HG03196 (cell line): Measurements from ENCODE around the gene EPB41L3.
A peak's percentile ranks its signal among the peaks of the same experiment; 100 is the strongest.

Source experiments
- ATAC-seq: cut with Tn5 transposase; IDR thresholded peaks from one replicate; pipeline ENCODE4 v1.9.1; 2021; ENCODE audit not compliant: unreplicated experiment

EPB41L3 gene

DNA sequence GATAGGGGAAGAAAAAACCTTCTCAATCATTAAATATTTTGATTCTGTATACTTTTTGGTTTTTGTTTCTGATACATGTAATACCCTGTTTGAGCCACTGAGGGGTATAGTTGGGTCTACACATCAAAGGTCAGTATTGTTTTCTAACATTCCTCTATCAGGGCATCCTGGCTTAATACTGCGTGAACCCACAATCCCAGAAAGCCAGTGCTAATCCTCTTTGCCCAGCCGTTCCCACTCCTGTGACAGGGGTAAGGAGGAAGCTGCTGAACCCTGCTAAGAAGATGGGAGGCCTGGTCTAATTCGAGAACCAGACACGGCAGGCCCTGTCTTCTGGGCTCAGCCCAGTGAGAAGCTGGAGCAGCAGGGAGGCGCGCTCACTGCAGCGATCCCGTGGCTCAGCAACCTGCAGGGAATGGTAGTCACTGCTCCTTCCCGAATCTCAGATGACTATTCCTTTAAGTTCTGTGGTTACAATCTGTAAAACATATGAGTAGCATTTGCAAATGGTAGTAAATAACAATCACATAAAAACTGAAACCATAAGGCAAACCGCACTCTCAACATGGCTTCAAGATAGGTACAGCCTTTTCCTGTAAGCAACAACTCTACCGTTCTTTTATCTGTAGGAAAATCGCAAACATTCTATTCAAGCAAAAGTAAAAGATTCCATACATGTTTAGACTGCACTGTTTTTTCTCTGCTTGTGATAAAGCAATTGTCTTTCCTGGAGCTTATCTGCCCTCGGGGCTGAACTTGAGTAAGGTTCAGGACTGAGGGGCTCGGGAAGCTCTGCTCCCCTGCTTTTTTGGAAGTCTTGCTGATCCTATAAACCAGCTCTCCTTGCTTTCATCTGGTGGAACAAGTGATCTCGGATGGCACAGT lies 87.0 kb downstream of the EPB41L3 start:
- peak; percentile 75 for ATAC-seq

DNA sequence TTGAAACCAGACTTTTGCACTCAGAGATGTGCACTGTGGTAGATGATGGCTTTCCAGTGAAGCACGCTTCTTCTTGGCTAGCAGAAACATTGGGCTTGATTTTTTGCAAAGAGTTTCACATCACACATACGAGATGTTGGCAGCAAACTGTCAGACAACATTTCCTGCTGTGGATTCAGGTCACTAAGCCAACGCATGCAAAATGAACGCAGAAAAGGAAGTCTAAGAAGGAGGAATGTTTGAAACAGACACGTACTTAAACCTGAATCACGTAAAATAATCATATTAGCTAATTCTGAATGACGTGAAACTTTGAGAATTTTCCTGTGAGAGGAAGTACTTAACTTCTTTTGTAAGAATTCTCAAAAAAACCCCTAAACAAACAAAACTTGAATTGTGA lies 88.1 kb downstream of the EPB41L3 start:
- ATAC-seq, result no peak

DNA sequence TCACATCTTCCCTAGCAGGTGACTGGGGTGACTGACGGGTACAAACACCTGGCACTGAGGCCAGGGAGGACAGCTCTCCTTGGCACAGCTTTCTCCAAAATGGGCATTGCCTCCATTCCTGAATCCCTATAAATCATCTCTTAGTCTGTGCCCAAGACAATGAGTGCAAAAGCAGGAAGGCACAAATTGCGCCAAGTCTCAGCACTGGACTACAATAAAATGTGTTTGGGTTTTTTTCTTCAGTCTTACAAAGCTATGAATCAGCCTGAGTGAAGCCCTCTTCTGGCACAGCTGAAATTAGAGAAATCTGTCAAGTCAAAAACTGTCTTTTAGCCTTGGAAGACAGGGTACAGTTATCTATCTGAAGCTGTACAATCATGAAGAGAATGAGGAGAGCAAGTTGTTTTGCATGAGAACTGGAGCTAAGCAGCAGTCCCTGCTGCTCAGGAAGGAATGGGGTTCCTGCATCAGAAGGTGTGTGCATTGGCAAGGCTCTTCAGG lies 90.8 kb downstream of the EPB41L3 start:
- no peak for ATAC-seq

DNA sequence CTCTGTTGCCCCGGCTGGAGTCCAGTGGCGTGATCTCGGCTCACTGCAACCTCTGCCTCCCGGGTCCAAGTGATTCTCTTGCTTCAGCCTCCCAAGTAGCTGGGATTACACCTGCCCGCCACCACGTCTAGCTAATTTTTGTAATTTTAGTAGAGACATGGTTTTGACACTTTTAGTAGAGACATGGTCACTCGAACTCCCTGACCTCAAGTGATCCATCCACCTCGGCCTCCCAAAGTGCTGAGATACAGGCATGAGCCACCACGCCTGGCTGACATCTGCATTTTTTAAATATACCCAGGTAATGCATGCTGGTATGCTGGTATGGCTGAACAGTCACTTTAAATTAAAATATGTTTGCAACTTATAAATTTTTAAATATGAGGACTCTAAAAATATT lies 91.9 kb downstream of the EPB41L3 start:
- no peak for ATAC-seq

DNA sequence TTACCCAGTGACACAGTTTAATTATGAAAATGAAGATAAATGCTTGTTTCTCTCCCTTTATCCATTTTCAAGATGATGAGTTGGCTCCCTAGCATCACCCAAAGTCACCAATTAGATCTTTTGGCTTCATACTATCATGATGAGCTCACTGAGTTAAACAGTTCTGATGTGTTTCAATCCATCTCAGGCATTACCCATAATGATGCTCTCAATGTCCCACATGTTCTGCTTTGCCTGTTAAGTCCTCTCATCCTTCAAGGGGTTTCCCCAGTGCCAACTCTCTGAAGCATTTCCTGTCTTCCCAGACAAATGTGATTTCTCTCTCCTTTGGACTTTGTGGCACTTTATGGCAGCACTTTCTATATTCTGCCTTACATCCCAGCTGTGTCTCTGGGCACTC lies 92.6 kb downstream of the EPB41L3 start:
- ATAC-seq, result no peak

DNA sequence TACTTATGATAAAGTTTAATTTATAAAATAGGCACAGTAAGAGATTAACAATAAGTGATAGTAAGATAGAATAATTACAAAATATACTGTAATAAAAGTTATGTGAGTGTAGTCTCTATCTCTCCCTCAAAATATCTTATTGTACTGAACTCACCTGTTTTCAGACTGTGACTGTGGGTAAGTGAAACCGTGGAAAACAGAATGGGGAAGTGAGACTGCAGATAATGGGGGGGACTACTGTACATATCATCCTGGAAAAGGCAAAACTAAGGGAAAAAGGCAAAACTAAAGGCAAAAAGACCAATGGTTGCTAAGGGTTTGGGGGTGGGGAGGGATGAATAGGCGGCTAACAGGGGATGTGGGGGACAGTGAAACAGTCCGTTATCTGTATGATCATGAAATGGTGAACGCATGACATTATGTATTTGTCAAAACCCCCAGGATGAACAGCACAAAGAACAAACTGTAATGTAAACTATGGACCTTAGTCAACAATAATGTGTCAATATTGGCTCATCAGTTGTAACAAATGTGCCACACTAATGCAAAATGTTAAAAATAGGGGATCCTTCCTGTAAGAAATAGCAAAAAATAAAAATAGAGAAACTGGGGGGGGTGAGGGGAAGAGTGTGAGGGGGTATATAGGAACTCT lies 93.8 kb downstream of the EPB41L3 start:
- ATAC-seq, result no peak

DNA sequence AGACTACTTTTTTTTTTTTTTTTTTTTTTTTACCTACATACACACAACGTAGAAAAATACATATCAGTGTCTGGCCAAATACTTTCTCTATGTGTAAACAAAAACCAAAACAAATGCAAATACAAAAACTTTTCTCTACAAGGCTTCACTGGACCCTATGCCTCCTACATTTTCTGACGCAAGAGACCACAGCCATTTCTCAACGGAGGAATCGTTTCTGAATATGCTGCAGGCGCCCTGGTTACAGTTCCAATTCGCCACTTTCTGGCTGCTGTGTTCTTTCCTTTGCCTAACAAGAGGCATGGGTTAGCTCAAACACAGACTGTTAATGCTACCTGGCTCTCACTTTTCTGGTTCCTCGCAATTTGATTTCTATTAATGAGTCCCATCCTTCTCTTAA lies 96.4 kb downstream of the EPB41L3 start:
- no peak for ATAC-seq

DNA sequence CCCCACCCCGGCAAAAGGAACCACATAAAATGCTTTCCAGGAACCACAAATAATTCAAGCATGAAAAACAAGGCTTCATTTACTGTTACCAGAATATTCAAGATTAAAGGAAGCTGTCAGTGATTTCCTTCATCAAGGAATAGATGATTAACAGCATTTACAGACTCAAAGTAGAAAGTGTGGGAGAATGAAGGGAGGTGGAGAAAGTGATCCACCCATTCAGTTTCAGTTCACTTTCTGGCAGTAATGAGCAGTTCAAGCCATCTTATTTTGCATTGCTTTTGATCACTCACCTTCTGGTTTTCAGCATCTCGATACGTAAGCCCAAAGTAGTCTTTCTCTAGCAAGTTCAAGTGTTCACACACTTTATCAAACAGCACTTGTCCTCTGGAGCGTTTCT lies 99.0 kb downstream of the EPB41L3 start:
- no peak for ATAC-seq

DNA sequence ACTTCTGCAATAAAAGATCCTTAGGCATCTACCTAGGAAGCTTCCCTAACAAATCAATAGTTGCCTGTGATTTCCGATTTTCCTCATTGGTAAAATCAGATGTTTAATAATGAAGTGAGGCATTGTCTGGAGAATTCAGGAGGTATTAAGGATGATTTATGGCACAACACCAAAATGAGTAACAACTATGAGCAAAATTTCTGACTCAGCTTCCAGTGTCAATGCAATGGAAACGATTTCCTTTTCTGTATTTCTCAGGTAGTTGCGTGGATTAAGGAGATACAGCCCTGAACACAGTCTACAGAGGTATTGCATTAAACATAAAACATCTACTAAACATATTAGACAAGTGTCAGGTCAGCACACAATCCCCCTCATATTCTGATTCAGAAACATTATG lies 99.5 kb downstream of the EPB41L3 start:
- no peak for ATAC-seq

DNA sequence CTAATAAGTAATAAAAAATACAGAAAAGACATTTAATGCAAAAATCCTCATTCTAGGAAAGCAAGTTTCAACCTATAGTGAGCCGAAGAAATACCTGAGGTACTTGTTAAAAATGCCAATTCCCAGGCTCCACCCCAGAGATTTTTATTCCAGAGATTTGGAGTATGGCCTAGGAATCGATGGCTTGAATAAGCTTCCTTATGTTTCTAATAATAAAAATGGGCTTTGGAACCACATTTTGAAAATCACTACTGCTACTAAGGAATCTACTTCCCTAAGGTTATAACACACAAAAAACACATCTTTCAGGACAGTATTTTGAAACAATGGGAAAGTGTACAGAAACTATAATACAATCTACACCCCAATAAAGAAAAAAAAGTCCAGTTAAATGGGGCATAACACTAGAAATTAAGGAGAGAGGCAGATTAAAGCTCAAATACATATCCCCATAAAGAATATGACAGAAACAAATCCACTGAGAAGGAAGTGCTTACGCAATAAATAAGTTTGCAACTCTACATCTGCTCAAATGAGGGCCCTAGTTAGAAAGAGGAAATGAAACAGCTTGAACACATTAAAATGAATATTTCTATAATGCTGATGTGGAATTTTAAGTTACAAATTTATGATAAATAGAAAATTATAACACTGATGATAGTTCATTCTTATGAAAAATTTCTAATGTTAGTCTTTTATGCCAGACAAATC lies 103.7 kb downstream of the EPB41L3 start:
- no peak for ATAC-seq

DNA sequence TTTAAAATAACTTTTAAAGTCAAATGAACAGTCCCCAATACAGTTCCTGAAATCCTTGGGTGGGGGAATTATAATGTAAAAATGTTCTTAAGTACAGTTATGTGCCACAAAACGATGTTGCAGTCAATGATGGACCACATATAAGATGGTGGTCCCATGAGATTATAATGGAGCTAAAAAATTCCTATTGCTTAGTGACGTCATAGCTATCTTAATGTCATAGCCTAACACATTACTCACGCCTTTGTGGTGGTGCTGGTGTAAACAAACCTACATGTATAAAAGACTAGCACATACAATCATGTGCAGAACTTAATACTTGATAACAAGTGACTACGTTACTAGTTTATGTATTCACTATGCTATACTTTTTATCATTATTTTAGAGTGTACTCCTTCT lies 109.4 kb downstream of the EPB41L3 start:
- no peak for ATAC-seq

DNA sequence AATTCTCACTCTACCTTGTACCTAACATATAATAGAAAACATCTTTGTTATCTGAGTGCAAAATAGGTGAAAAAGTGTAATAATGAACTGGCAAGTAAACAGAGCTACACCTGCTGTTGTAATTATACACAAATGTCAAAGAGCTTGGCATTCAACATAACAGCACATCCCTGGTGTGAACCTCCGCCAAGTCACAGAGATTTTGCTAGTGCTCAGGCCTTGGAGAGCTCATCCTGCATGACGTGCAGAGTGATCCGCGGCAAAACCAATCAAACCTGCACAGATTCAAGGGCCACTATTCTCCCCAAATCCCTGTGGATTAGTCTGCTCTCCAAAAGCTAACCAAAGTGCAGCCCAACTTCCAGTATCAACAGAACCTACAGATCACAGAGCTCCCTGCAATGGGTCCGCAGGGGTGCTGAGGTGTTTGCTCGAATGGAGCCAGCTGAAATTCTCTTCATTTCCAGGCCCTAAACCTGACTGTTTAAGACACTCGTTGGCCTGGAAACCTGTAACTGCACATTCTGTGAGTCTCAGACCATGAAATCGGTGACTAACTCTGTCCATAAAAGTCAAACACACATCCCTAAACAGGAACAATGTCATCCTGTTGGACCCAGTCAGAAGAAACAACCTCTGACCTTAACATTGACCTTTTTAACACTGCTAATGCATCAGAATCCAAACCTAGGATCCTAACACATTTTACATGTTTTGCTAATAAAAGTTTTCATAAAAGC lies 111.8 kb downstream of the EPB41L3 start:
- ATAC-seq, result no peak

DNA sequence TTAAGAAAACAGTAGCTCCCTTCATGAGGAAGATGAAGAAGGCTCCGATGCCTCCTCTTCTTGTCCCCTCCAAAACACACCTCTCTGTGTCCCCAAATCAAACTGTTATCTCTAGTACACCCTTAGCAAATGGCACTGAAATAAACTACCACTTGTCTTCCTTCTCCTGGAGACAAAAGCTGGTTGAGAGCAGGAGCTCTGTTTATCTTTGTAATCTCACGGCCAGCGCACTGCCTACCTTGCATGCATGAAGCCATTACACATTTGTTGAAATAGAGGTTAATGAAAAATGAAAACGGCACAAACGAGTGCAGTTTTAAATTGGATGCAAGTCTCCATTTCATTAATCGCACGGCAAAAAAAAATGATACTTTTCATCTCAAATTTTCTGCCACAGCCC lies 113.7 kb downstream of the EPB41L3 start:
- ATAC-seq, result no peak

DNA sequence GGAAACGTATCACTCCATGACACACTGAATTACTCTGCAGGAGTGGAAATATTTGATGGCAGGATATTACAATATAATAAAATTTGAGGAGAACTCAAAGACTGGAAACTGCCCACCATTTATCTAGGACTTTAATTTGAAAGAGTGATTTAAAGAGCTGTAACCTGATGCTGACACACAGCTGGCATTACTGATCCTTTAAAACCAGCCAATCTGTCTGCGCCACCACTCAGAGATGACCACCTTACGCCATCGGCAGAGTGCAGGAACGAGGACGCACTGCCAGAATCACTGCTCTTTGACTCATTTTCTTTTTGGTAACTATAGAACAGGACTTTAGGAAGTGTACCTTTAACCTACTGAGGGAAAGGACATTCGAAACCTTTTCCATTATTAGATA lies 114.1 kb downstream of the EPB41L3 start:
- ATAC-seq, result no peak

DNA sequence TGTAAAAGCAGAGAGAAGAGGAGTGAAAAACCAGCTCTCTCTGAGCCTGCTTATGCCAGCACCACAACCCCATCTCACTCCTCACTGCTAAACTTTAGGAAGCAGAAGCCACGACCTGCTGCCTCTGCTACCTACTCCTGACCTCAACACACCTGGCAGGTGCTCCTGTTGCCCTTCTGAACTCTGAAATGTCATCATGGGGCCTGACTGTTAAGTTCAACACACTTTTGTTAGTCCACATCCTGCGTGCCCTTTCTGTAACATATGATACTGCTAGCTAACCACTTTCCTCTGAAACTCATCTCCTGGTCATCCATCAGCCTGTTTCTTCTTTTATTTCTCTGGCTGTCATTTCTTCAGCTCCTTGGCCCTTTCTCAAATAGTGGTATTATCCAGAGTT lies 118.1 kb downstream of the EPB41L3 start:
- ATAC-seq, result no peak

DNA sequence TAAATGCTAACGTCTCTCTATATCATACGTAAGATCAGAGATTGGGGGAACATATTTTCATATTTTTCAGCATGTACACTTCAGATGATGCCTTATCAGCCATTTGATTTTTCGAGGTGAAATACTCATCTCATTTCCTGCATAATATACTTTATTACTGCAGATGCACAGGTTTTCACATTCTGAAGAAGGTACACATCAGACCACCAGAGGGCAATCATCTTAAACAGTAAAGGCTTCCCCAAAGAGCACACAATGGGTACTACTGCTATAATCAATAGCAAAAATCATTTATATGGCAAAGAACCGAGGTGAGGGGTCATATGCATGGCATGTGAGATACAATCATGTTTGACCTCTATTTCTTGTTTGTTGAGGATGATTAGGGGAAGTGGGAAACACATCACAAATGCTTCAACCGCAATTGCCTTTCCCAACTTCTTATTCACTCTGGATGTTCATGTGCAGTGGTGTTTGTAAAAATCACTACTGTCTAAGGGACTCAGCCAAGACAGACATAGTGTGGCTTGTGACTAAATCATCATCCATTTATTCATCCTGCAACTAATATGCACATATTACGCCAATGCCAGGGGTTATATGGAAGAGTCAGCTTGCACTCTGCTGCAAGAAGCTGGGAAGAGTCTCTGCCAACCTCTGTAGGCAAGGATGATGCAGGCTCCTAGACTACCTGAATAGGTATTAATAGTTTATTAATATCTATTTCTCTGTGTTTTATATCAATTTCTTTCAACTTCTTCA lies 118.7 kb downstream of the EPB41L3 start:
- ATAC-seq, result no peak

DNA sequence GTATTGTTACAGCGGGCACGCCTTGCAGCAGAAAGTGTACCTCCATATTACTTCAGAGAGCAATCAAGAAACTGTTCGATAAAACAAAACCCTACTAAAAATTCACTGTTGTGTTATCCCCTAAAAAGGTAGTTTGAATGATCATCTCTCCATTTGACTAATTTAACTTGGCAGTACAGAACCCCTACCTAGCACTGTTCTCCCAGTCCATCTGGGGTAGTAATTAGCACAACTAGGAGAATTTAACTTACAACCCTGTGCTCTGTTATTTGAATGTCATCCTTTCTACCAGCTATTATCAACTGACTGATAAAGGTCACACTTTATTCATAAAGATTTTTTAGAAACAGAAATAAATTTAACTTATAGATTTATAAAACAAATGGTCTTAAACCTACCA lies 121.2 kb downstream of the EPB41L3 start:
- no peak for ATAC-seq

DNA sequence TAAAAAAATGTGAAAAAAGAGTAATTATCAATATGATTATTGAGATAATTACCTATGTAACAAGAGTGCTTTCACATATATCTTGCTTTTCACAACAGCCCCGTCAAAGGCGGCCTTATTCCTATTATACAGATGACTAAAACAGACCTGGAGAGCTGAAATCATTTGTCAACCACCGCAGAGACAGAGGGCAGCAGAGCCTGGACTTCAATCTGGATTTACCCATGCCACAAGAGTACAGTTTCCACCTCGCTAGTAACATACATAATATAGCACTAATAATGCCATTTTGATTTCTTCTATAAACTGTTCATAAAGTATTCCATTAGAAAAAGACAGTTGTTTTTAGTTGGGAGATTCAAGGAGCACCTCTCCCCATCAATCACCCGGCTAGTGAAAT lies 121.8 kb downstream of the EPB41L3 start:
- no peak for ATAC-seq

DNA sequence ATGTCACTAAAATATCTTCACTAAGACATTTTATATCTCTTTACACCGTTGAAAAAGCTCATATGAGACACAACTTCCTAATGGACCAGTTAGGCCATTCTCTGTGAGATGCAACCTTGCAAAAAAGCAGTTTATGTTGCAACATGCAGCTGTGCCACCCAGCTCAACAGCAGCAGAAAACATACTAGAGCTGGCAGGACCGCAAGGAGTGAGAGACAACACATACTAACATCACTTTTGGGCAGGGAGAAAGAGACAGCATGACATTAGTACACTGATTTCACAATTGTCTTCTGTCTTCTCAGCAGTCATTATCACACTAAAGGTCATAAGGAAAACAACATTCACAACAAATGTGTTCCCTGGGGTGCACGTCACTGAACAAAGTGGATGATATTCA lies 122.9 kb downstream of the EPB41L3 start:
- no peak for ATAC-seq

DNA sequence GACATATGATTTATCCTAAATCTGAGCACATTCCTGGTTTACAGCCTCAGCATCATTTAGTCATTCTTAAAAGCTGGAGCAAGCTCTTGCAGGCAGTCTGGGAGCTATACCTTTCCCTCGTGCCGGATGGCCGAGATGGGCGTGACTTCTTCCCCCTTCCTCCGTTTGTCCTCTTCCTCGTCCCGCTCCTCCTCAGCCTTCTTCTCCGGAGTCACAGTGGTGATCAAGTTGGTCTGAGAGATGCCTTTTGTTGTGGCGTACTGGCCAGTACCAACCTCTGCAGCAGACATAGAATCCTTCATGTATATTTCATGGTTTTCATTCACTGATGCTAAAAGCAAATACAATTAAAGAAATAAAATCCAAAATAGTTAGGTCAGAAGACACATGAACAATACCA lies 124.2 kb downstream of the EPB41L3 start:
- ATAC-seq, result no peak
